MG63 (cell line): ENCODE measurements around the gene DMD. TPM values are rescaled to one million over a fixed set of nuclear protein-coding genes. Genes with fewer than 3 reads are reported as not detected.

Experiments used
- DNase-seq: peaks from one replicate; pipeline ENCODE4 v3.0.0-alpha.2; 2020
- H3K27me3 ChIP-seq: fragments of 250-450 bp; sonication (Bioruptor Pico); 2 replicates; pipeline ENCODE4 v1.5.1; 2020; ENCODE audit warnings: mild to moderate bottlenecking, moderate library complexity
- H3K36me3 ChIP-seq: fragments of 250-450 bp; sonication (Bioruptor Pico); 2 replicates; pipeline ENCODE4 v1.5.1; 2020; ENCODE audit warnings: mild to moderate bottlenecking, moderate library complexity
- H3K4me3 ChIP-seq: fragments of 250-450 bp; sonication (Bioruptor Pico); 2 replicates; pipeline ENCODE4 v1.5.1; 2020; ENCODE audit warnings: mild to moderate bottlenecking, moderate library complexity
- H3K9me3 ChIP-seq: fragments of 250-450 bp; sonication (Bioruptor Pico); 2 replicates; pipeline ENCODE4 v1.5.1; 2020; ENCODE audit warnings: mild to moderate bottlenecking, moderate library complexity
- total RNA-seq: library from RNA; depleted of rRNA; stranded (reverse); fragments of >200 nt; shearing (Covaris generic); gene quantifications from 2 replicates; pipeline ENCODE4 v1.2.3, GENCODE V29; 2014; ENCODE audit warnings: low replicate concordance

Gene DMD
- total RNA-seq, 1 experiment from 2014 or later: 11.5 TPM

GRCh38 chrX:31258166-31258565 is 1953.2 kb downstream of the DMD start:
- no peaks in the 10 kb centered on the region for H3K36me3 ChIP-seq
- no peaks in the 10 kb centered on the region for H3K9me3 ChIP-seq
- DNase-seq: no peak
- H3K4me3 ChIP-seq: no peak overlapping the region
- no peaks in the 10 kb centered on the region for H3K27me3 ChIP-seq

- DNase-seq: no peak
- Histone ChIP-seq H3K27me3 (no peaks in the 10 kb centered on the region), H3K9me3 (no peaks in the 10 kb centered on the region), H3K4me3 (no peak overlapping the region), H3K36me3 (no peaks in the 10 kb centered on the region)
Measured at GRCh38 chrX:31255310-31256033, 1955.9 kb downstream of the DMD start.

- DNase-seq: no peak
- Histone ChIP-seq H3K27me3 (no peaks in the 10 kb centered on the region), H3K36me3 (no peaks in the 10 kb centered on the region), H3K9me3 (no peaks in the 10 kb centered on the region), H3K4me3 (no peak overlapping the region)
Measured at GRCh38 chrX:31252133-31252532, 1959.2 kb downstream of the DMD start.

GRCh38 chrX:31251336-31251735 is 1960.0 kb downstream of the DMD start:
- no peak for DNase-seq
- no peaks in the 10 kb centered on the region for H3K36me3 ChIP-seq
- no peak overlapping the region for H3K4me3 ChIP-seq
- no peaks in the 10 kb centered on the region for H3K9me3 ChIP-seq
- H3K27me3 ChIP-seq: no peaks in the 10 kb centered on the region

GRCh38 chrX:31245714-31246113 is 1965.6 kb downstream of the DMD start:
- Histone ChIP-seq H3K27me3 (no peaks in the 10 kb centered on the region), H3K36me3 (no peaks in the 10 kb centered on the region), H3K9me3 (no peaks in the 10 kb centered on the region), H3K4me3 (no peak overlapping the region)
- DNase-seq: no peak

- no peak overlapping the region for H3K4me3 ChIP-seq
- DNase-seq: no peak
- no peaks in the 10 kb centered on the region for H3K27me3 ChIP-seq
- H3K9me3 ChIP-seq: no peaks in the 10 kb centered on the region
- no peaks in the 10 kb centered on the region for H3K36me3 ChIP-seq
Measured at GRCh38 chrX:31243804-31244203, 1967.5 kb downstream of the DMD start.

GRCh38 chrX:31240982-31241381 is 1970.4 kb downstream of the DMD start:
- Histone ChIP-seq H3K9me3 (no peaks in the 10 kb centered on the region), H3K27me3 (no peaks in the 10 kb centered on the region)

GRCh38 chrX:31237189-31237588 is 1974.2 kb downstream of the DMD start:
- Histone ChIP-seq H3K27me3 (no peaks in the 10 kb centered on the region), H3K9me3 (no peaks in the 10 kb centered on the region), H3K4me3 (no peak overlapping the region), H3K36me3 (no peaks in the 10 kb centered on the region)
- DNase-seq: no peak

More at GRCh38 chrX:31240982-31241381, 1970.4 kb downstream of the DMD start:
- DNase-seq: no peak
- H3K36me3 ChIP-seq: no peaks in the 10 kb centered on the region
- no peak overlapping the region for H3K4me3 ChIP-seq

- Histone ChIP-seq H3K9me3 (no peaks in the 10 kb centered on the region), H3K27me3 (no peaks in the 10 kb centered on the region), H3K36me3 (no peaks in the 10 kb centered on the region), H3K4me3 (no peak overlapping the region)
- no peak for DNase-seq
Measured at GRCh38 chrX:31236231-31236630, 1975.1 kb downstream of the DMD start.

- no peaks in the 10 kb centered on the region for H3K9me3 ChIP-seq
- H3K36me3 ChIP-seq: no peaks in the 10 kb centered on the region
- no peak for DNase-seq
Measured at GRCh38 chrX:31233941-31234496, 1977.3 kb downstream of the DMD start.

GRCh38 chrX:31232506-31232905 is 1978.8 kb downstream of the DMD start:
- H3K9me3 ChIP-seq: no peaks in the 10 kb centered on the region
- no peak for DNase-seq
- no peaks in the 10 kb centered on the region for H3K27me3 ChIP-seq
- no peak overlapping the region for H3K4me3 ChIP-seq
- no peaks in the 10 kb centered on the region for H3K36me3 ChIP-seq

More at GRCh38 chrX:31233941-31234496, 1977.3 kb downstream of the DMD start:
- H3K27me3 ChIP-seq: no peaks in the 10 kb centered on the region
- H3K4me3 ChIP-seq: no peak overlapping the region

- H3K36me3 ChIP-seq: no peaks in the 10 kb centered on the region
- H3K27me3 ChIP-seq: no peaks in the 10 kb centered on the region
- H3K9me3 ChIP-seq: no peaks in the 10 kb centered on the region
- no peak overlapping the region for H3K4me3 ChIP-seq
- no peak for DNase-seq
Measured at GRCh38 chrX:31228909-31229308, 1982.4 kb downstream of the DMD start.

GRCh38 chrX:31228415-31228832 is 1982.9 kb downstream of the DMD start:
- Histone ChIP-seq H3K27me3 (no peaks in the 10 kb centered on the region), H3K9me3 (no peaks in the 10 kb centered on the region), H3K36me3 (no peaks in the 10 kb centered on the region), H3K4me3 (no peak overlapping the region)
- peak; percentile 53 for DNase-seq

- H3K4me3 ChIP-seq: no peak overlapping the region
- DNase-seq: peak; percentile 68
- no peaks in the 10 kb centered on the region for H3K9me3 ChIP-seq
Measured at GRCh38 chrX:31227250-31227649, 1984.1 kb downstream of the DMD start.

GRCh38 chrX:31225819-31226218 is 1985.5 kb downstream of the DMD start:
- H3K36me3 ChIP-seq: no peaks in the 10 kb centered on the region
- H3K27me3 ChIP-seq: no peaks in the 10 kb centered on the region
- no peak overlapping the region for H3K4me3 ChIP-seq
- H3K9me3 ChIP-seq: no peaks in the 10 kb centered on the region
- DNase-seq: no peak

More at GRCh38 chrX:31227250-31227649, 1984.1 kb downstream of the DMD start:
- Histone ChIP-seq H3K27me3 (no peaks in the 10 kb centered on the region), H3K36me3 (no peaks in the 10 kb centered on the region)

GRCh38 chrX:31224381-31225012 is 1986.9 kb downstream of the DMD start:
- H3K27me3 ChIP-seq: no peaks in the 10 kb centered on the region
- no peaks in the 10 kb centered on the region for H3K36me3 ChIP-seq
- no peak for DNase-seq
- no peaks in the 10 kb centered on the region for H3K9me3 ChIP-seq
- no peak overlapping the region for H3K4me3 ChIP-seq

GRCh38 chrX:31223817-31224216 is 1987.5 kb downstream of the DMD start:
- peak; percentile 26 for DNase-seq

GRCh38 chrX:31222946-31223345 is 1988.4 kb downstream of the DMD start:
- DNase-seq: no peak
- Histone ChIP-seq H3K4me3 (no peak overlapping the region), H3K36me3 (no peaks in the 10 kb centered on the region), H3K9me3 (no peaks in the 10 kb centered on the region), H3K27me3 (no peaks in the 10 kb centered on the region)

More at GRCh38 chrX:31223817-31224216, 1987.5 kb downstream of the DMD start:
- Histone ChIP-seq H3K27me3 (no peaks in the 10 kb centered on the region), H3K9me3 (no peaks in the 10 kb centered on the region), H3K36me3 (no peaks in the 10 kb centered on the region), H3K4me3 (no peak overlapping the region)
